ENCODE data around the gene HES4.

HES4 gene

DNA sequence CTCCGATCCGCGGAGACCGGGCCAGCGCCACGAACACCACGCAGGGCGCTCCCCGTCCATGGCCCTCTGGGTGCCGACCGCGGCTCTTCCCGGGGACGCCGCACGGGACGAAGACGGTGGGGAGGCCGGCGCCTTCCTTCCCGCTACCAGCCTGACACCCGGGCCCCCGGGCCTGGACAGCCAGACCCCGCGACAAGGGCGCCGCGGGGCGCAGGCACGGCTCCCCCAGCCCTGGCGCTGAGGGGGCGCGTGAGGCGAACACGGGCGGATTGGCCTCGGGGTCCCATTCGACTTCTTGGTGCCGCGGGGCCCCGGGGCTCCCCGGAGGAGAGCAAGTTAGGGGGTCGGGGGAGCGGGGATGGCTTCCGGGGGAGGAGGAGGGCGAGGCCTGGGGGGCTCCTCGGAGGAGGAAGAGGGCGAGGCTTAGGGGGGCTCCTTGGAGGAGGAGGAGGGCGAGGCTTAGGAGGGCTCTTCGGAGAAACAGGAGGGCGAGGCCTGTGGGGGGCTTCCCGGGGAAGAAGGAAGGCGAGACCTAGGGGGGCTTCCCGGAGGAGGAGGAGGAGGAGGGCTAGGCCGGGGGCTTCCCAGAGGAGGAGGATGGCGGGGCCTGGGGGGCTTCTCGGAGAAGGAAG, 40.0 kb downstream of the HES4 start:
- H3K27me3 ChIP-seq (ENCODE audit: control insufficient read depth, insufficient read depth, low read length): no peaks in the 10 kb centered on the region
- H3K4me3 ChIP-seq (ENCODE audit: low read length): peak overlapping the region; percentile 59
- H3K27ac ChIP-seq (ENCODE audit: low read depth, low read length): no peak overlapping the region
- peaks cover 4% of the 10 kb centered on the region for H3K4me1 ChIP-seq (ENCODE audit: control insufficient read depth, insufficient read depth, low read length)
- H3K36me3 ChIP-seq (ENCODE audit: control insufficient read depth, insufficient read depth, low read length): peaks cover 17% of the 10 kb centered on the region
- no peak overlapping the region for H3K9ac ChIP-seq (ENCODE audit: low read length)

DNA sequence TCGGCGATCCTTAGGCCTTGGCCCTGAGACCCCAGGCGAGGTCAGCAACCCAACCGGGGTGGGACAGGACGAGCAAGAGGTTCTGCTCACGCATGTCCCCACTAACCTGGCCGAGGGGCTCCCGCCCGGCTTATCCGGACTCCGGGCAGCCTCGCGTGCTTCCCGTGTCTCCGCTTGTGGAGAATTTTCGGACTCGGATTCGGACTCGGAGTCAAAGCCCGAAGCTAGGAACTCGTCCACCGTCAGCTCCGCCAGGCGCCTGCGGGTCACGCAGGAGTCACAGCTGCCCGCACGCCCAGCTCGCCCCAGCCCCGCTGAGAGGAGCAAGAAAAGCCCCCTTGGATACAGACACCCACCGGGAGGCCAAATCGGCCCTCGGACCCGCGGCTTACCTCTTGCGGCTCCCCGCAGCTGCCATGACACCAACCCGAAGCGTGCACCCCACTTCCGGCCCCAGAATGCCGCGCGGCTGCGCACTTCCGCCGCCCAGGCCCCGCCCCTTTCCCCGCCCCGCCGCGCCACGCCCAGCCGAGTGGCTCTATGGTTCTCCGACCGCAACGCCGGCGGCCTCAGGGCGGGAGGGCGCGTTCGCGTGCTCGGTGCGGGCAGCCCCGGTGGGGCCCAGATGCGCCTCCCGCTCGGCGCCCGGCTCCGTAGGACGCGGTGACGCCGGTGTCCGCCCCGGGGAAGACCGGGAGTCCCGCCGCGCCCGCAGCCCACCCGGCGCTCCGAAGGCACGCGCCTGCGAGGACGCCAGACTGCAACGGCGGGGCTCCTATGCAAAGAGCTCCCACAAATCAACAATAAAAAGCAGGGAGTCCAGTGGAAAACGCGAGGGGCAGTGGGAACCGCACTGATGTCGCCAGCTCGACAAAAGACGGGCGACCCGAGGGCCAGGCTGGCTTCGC, 40.8 kb downstream of the HES4 start, which contains the start of gene NOC2L:
NOC2L (minus strand) TSS at position 434 of the 908 bp plus-strand sequence; CDS start at position 418, 16 bp downstream.
- H3K27me3 ChIP-seq (ENCODE audit: control insufficient read depth, insufficient read depth, low read length): no peaks in the 10 kb centered on the region
- peaks cover 4% of the 10 kb centered on the region for H3K4me1 ChIP-seq (ENCODE audit: control insufficient read depth, insufficient read depth, low read length)
- H3K27ac ChIP-seq (ENCODE audit: low read depth, low read length): peak within 1 kb of the TSS; percentile 22
- H3K4me3 ChIP-seq (ENCODE audit: low read length): peak within 1 kb of the TSS; percentile 94
- peaks cover 19% of the 10 kb centered on the region for H3K36me3 ChIP-seq (ENCODE audit: control insufficient read depth, insufficient read depth, low read length)
- H3K9ac ChIP-seq (ENCODE audit: low read length): peak within 1 kb of the TSS; percentile 57

DNA sequence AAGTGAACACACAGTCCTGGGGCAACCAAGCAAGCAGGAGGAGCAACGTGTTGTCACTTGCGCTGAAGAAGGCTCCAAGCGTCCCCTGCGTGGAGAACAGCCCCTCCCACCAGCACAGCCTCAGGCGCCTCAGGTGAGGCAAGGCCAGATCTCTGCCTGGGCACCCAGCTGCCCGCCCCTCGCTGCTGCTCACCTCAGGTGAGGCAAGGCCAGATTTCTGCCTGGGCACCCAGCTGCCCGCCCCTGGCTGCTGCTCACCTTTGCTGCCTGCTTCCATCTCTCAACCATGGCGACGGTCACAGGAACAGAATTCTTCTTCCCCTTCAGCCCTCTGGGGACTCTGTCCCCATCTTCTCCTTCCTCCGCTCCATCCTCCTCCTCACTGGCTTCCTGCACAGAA, 43.3 kb downstream of the HES4 start:
- Histone ChIP-seq H3K4me1 (ENCODE audit: control insufficient read depth, insufficient read depth, low read length) (peaks cover 4% of the 10 kb centered on the region), H3K9ac (ENCODE audit: low read length) (no peak overlapping the region), H3K36me3 (ENCODE audit: control insufficient read depth, insufficient read depth, low read length) (peaks cover 30% of the 10 kb centered on the region), H3K27ac (ENCODE audit: low read depth, low read length) (no peak overlapping the region), H3K27me3 (ENCODE audit: control insufficient read depth, insufficient read depth, low read length) (no peaks in the 10 kb centered on the region), H3K4me3 (ENCODE audit: low read length) (no peak overlapping the region)

DNA sequence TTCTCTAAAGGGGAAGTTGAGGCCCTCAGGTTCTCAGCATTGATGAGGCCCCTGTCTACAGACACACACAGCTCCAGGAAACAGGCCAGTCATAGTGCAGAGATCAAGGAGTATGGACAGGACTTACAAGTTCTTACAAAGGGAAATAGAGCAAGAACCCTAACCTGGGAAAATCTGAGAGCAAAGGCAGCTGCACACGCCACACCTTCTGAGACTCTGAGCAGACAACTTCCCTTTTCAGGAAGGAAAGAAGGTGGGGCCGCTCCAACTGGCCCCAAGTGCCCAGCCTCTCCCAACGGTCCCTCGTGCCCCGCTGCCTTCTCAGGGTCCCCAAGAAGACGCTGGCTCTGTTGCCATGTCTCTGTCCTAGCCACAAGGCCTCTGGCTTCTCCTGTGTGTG, 44.4 kb downstream of the HES4 start:
- H3K4me1 ChIP-seq (ENCODE audit: control insufficient read depth, insufficient read depth, low read length): peaks cover 4% of the 10 kb centered on the region
- peaks cover 34% of the 10 kb centered on the region for H3K36me3 ChIP-seq (ENCODE audit: control insufficient read depth, insufficient read depth, low read length)
- no peaks in the 10 kb centered on the region for H3K27me3 ChIP-seq (ENCODE audit: control insufficient read depth, insufficient read depth, low read length)
- no peak overlapping the region for H3K9ac ChIP-seq (ENCODE audit: low read length)
- no peak overlapping the region for H3K4me3 ChIP-seq (ENCODE audit: low read length)
- no peak overlapping the region for H3K27ac ChIP-seq (ENCODE audit: low read depth, low read length)

DNA sequence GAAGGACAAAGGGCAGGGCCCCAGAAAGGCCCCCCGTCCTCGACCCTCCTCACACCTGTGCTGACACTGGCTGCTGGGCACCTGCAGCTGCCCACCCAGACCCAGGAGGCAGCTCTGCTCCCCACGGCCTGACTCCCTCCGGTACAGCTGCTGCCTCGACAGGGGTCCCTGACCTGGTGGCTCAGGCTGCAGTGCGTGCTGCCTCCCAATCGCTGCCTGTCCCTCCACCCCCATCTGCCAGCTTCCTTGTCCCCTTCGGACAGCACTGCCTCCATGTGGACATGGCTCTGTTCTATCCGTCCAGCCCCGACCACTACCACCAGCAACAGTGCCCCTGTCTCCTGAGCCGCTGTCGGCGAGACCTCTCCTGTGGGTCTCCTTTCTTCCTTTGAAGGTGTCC, 45.0 kb downstream of the HES4 start:
- Histone ChIP-seq H3K9ac (ENCODE audit: low read length) (no peak overlapping the region), H3K4me1 (ENCODE audit: control insufficient read depth, insufficient read depth, low read length) (peaks cover 4% of the 10 kb centered on the region), H3K36me3 (ENCODE audit: control insufficient read depth, insufficient read depth, low read length) (peaks cover 39% of the 10 kb centered on the region), H3K27ac (ENCODE audit: low read depth, low read length) (no peak overlapping the region), H3K27me3 (ENCODE audit: control insufficient read depth, insufficient read depth, low read length) (no peaks in the 10 kb centered on the region), H3K4me3 (ENCODE audit: low read length) (no peak overlapping the region)

DNA sequence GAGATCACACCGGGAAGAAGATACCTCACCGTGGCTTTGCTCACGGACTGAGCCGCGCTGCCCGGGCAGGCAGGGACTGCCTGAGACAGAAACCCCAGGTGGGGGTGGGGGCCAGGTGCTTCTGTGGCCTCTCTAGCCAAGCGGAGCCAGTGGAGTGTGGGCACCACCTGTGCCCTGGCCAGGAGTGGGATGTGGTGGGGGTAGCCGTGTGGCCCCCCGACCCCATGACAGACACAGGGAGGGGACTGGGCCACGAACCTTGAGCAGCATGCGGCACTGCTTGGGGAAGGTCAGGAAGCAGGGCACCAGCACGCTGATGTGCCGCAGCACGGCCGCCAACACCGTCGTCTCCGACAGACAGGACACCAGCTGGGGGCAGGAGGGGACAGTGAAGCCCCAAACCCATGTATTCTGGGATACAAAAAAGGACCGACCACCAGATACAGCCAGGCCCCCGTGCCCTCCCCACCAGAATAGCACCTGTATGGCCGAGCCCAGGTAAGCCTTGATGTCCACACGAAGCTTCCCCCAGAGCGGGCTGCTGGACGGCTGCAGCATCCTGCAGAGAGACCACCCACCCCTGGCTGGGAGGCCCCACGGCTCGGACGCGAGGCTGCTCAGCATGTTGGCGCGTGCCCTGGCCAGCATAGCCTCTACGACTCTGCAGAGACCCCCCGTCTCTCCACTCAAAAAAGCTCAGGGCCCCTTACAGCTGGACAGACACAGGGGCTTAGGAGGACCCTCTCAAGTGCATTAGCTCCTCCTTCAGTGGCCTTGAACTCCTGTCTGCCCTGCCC, 46.2 kb downstream of the HES4 start:
- Histone ChIP-seq H3K4me1 (ENCODE audit: control insufficient read depth, insufficient read depth, low read length) (peaks cover 4% of the 10 kb centered on the region), H3K9ac (ENCODE audit: low read length) (no peak overlapping the region), H3K27me3 (ENCODE audit: control insufficient read depth, insufficient read depth, low read length) (no peaks in the 10 kb centered on the region), H3K4me3 (ENCODE audit: low read length) (no peak overlapping the region), H3K36me3 (ENCODE audit: control insufficient read depth, insufficient read depth, low read length) (peaks cover 40% of the 10 kb centered on the region), H3K27ac (ENCODE audit: low read depth, low read length) (no peak overlapping the region)

DNA sequence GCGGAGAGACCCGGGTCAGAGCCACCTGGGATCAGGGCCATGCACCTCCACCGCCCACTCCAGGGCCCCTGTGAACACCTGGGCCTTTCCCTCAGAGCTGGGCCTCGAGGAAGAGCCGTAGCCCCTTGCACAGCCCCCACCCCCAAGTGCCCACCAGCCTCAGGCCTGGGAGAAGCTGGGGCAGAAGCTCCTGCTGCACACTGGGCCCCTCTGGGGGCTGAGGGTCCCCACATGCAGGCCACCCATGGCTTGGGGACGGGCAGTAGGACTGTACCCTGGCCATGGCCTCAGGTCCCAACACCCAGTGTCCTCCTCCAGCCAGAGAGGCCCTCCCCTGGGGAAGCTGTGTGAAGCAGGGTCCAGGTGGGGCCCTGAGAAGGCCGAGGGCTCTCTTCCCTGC, 47.3 kb downstream of the HES4 start:
- Histone ChIP-seq H3K4me3 (ENCODE audit: low read length) (no peak overlapping the region), H3K36me3 (ENCODE audit: control insufficient read depth, insufficient read depth, low read length) (peaks cover 46% of the 10 kb centered on the region), H3K4me1 (ENCODE audit: control insufficient read depth, insufficient read depth, low read length) (peaks cover 1% of the 10 kb centered on the region), H3K27ac (ENCODE audit: low read depth, low read length) (no peak overlapping the region), H3K9ac (ENCODE audit: low read length) (no peak overlapping the region), H3K27me3 (ENCODE audit: control insufficient read depth, insufficient read depth, low read length) (no peaks in the 10 kb centered on the region)

DNA sequence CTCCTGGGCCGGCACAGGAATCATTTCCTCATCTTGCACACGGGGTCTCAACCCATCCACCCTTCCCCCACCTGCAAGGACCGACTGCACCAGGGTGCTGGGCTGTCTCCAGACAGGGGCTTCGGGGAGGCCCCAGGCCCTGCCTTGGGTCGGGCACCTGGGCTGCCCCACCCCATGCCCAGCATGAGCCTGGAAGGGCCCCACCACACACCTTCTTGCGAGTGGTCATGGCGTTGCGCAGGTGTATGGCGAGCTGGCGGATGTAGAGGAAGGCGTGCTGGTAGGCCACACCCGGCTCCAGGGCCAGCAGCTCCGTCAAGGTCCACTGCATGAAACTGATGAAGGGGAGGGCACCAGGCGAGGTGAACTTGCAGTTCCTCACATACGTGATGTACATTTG, 47.7 kb downstream of the HES4 start:
- no peaks in the 10 kb centered on the region for H3K4me1 ChIP-seq (ENCODE audit: control insufficient read depth, insufficient read depth, low read length)
- no peaks in the 10 kb centered on the region for H3K27me3 ChIP-seq (ENCODE audit: control insufficient read depth, insufficient read depth, low read length)
- no peak overlapping the region for H3K4me3 ChIP-seq (ENCODE audit: low read length)
- H3K36me3 ChIP-seq (ENCODE audit: control insufficient read depth, insufficient read depth, low read length): peaks cover 48% of the 10 kb centered on the region
- H3K9ac ChIP-seq (ENCODE audit: low read length): no peak overlapping the region
- no peak overlapping the region for H3K27ac ChIP-seq (ENCODE audit: low read depth, low read length)

DNA sequence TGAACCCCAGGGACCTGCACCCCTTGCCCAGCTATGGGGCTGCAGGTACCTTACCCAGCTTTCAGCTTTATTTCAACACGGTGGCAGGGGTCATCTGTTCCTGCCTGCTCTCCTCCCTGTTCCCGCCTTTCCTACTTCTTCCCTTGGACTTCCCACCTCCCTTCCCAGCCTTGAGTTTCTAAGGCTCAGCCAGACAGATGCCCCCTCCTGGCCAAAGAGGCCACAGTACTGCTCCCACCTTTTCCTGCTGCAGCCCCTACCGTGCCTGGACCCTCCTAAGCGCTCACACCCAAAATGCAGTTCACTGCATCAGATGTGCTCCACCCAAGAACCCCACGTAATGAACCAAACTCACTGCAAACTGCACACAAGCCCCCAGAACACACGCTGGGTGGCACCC, 48.5 kb downstream of the HES4 start:
- peaks cover 48% of the 10 kb centered on the region for H3K36me3 ChIP-seq (ENCODE audit: control insufficient read depth, insufficient read depth, low read length)
- no peak overlapping the region for H3K9ac ChIP-seq (ENCODE audit: low read length)
- H3K27me3 ChIP-seq (ENCODE audit: control insufficient read depth, insufficient read depth, low read length): no peaks in the 10 kb centered on the region
- no peaks in the 10 kb centered on the region for H3K4me1 ChIP-seq (ENCODE audit: control insufficient read depth, insufficient read depth, low read length)
- no peak overlapping the region for H3K4me3 ChIP-seq (ENCODE audit: low read length)
- H3K27ac ChIP-seq (ENCODE audit: low read depth, low read length): no peak overlapping the region

DNA sequence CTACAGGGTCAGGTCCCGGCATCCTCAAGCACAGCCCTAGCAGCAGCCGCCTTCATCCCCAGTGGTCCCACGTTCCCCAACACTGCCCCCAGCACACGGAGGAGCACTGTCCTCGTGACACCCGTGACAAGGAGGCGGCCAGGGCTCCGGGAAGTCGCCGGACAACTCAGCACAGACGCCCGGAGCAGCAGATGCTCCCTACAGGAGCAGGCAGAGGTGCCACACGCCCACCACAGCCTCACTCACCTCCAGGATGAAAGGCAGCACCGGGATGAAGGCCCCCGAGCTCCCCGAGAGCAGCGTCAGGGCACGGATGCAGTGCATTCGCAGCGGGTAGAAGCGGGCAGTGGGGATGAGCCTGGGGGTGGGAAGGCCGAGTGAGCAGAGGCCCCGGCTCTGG, 49.0 kb downstream of the HES4 start:
- Histone ChIP-seq H3K27me3 (ENCODE audit: control insufficient read depth, insufficient read depth, low read length) (no peaks in the 10 kb centered on the region), H3K4me3 (ENCODE audit: low read length) (no peak overlapping the region), H3K9ac (ENCODE audit: low read length) (no peak overlapping the region), H3K27ac (ENCODE audit: low read depth, low read length) (no peak overlapping the region), H3K4me1 (ENCODE audit: control insufficient read depth, insufficient read depth, low read length) (no peaks in the 10 kb centered on the region), H3K36me3 (ENCODE audit: control insufficient read depth, insufficient read depth, low read length) (peaks cover 45% of the 10 kb centered on the region)

DNA sequence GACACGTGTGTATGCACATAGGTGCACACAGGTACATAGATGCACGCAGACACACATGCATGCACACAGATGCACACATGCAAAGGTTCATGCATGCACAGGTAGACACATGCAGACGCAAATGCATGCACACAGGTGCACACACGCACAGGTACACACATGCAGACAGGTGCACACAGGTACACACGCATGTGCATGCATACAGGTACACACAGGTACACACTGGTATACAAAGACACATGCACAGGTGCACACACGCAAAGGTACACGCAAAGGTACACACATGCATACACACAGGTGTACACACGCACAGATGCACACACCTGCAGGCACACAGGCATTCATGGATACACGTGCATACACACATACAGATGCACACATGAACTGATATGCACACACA, 49.6 kb downstream of the HES4 start:
- Histone ChIP-seq H3K9ac (ENCODE audit: low read length) (no peak overlapping the region), H3K4me1 (ENCODE audit: control insufficient read depth, insufficient read depth, low read length) (no peaks in the 10 kb centered on the region), H3K27ac (ENCODE audit: low read depth, low read length) (no peak overlapping the region), H3K36me3 (ENCODE audit: control insufficient read depth, insufficient read depth, low read length) (peaks cover 38% of the 10 kb centered on the region), H3K27me3 (ENCODE audit: control insufficient read depth, insufficient read depth, low read length) (no peaks in the 10 kb centered on the region), H3K4me3 (ENCODE audit: low read length) (no peak overlapping the region)

Data from rectal smooth muscle tissue (tissue), 1 donor.